H9 (cell line): ENCODE data around the gene MYRIP. TPM values are rescaled to one million over a fixed set of nuclear protein-coding genes. Genes with fewer than 3 reads are reported as not detected.

Experiments
- DNase-seq: peaks from one replicate; pipeline ENCODE4 v3.0.0-alpha.2; 2017
- H2AFZ ChIP-seq: one replicate; pipeline ENCODE4 v1.6.1; 2013; ENCODE audit warnings: mild to moderate bottlenecking, low read length, control low read depth, moderate library complexity
- H2AK5ac ChIP-seq: 2 replicates; pipeline ENCODE4 v1.6.1; 2013; ENCODE audit warnings: low read length, control low read depth, mixed read lengths; ENCODE audit not compliant: insufficient read length
- H2BK120ac ChIP-seq: one replicate; pipeline ENCODE4 v1.6.1; 2013; ENCODE audit warnings: low read depth, mild to moderate bottlenecking, low read length, control low read depth, inconsistent platforms; ENCODE audit not compliant: poor library complexity, severe bottlenecking
- H2BK12ac ChIP-seq: 2 replicates; pipeline ENCODE4 v1.6.1; 2013; ENCODE audit warnings: low read length, control low read depth, mixed read lengths, low read depth; ENCODE audit not compliant: insufficient read length
- H2BK15ac ChIP-seq: 2 replicates; pipeline ENCODE4 v1.6.1; 2013; ENCODE audit warnings: low read depth, low read length, control low read depth
- H2BK20ac ChIP-seq: one replicate; pipeline ENCODE4 v1.6.1; 2013; ENCODE audit warnings: low read depth, mild to moderate bottlenecking, low read length, control low read depth, inconsistent platforms; ENCODE audit not compliant: poor library complexity, severe bottlenecking
- H2BK5ac ChIP-seq: 2 replicates; pipeline ENCODE4 v1.6.1; 2013; ENCODE audit warnings: low read length, control low read depth, mixed read lengths; ENCODE audit not compliant: insufficient read length
- H3K14ac ChIP-seq: 2 replicates; pipeline ENCODE4 v1.6.1; 2013; ENCODE audit warnings: low read length, control low read depth; ENCODE audit not compliant: insufficient read depth
- H3K18ac ChIP-seq: 2 replicates; pipeline ENCODE4 v1.6.1; 2013; ENCODE audit warnings: low read depth, mild to moderate bottlenecking, mixed read lengths, low read length, control low read depth; ENCODE audit not compliant: insufficient read length
- H3K23ac ChIP-seq: 2 replicates; pipeline ENCODE4 v1.6.1; 2013; ENCODE audit warnings: low read length, control low read depth, mixed read lengths, low read depth; ENCODE audit not compliant: insufficient read length
- H3K23me2 ChIP-seq: 2 replicates; pipeline ENCODE4 v1.6.1; 2013; ENCODE audit warnings: low read depth, mild to moderate bottlenecking, mixed read lengths, low read length, control low read depth; ENCODE audit not compliant: insufficient read length, poor library complexity, severe bottlenecking
- H3K27ac ChIP-seq: 2 replicates; pipeline ENCODE4 v1.5.1; 2013; ENCODE audit warnings: low read length, control low read depth, mixed read lengths, low read depth; ENCODE audit not compliant: insufficient read length
- H3K27me3 ChIP-seq: 2 replicates; pipeline ENCODE4 v1.6.1; 2013; ENCODE audit warnings: low read length, control low read depth, inconsistent platforms; ENCODE audit not compliant: insufficient read depth
- H3K4ac ChIP-seq: 2 replicates; pipeline ENCODE4 v1.6.1; 2013; ENCODE audit warnings: low read depth, mild to moderate bottlenecking, control low read depth, inconsistent platforms, low read length, moderate library complexity
- H3K4me1 ChIP-seq: 2 replicates; pipeline ENCODE4 v1.6.1; 2013; ENCODE audit warnings: low read length, control low read depth, inconsistent platforms; ENCODE audit not compliant: insufficient read depth
- H3K4me2 ChIP-seq: 2 replicates; pipeline ENCODE4 v1.6.1; 2013; ENCODE audit warnings: low read length, control low read depth, mixed read lengths; ENCODE audit not compliant: insufficient read length, insufficient read depth
- H3K56ac ChIP-seq: 2 replicates; pipeline ENCODE4 v1.6.1; 2013; ENCODE audit warnings: low read depth, mild to moderate bottlenecking, mixed read lengths, low read length, control low read depth; ENCODE audit not compliant: insufficient read length
- H3K79me1 ChIP-seq: 2 replicates; pipeline ENCODE4 v1.6.1; 2013; ENCODE audit warnings: low read depth, mild to moderate bottlenecking, moderate library complexity, low read length, control low read depth, inconsistent platforms; ENCODE audit not compliant: insufficient read depth, poor library complexity, severe bottlenecking
- H3K79me2 ChIP-seq: 2 replicates; pipeline ENCODE4 v1.6.1; 2013; ENCODE audit warnings: low read length, control low read depth, inconsistent platforms; ENCODE audit not compliant: insufficient read depth
- H3K9ac ChIP-seq: 2 replicates; pipeline ENCODE4 v1.6.1; 2013; ENCODE audit warnings: low read length, control low read depth, mixed read lengths; ENCODE audit not compliant: insufficient read length; ENCODE audit errors: extremely low read depth
- H3K9me3 ChIP-seq: one replicate; pipeline ENCODE4 v1.6.1; 2013; ENCODE audit warnings: low read depth, low read length, inconsistent platforms; ENCODE audit not compliant: control insufficient read depth
- H3T11ph ChIP-seq: one replicate; pipeline ENCODE4 v1.6.1; 2013; ENCODE audit warnings: mild to moderate bottlenecking, low read length, control low read depth, inconsistent platforms
- H4K20me1 ChIP-seq: one replicate; pipeline ENCODE4 v1.6.1; 2013; ENCODE audit not compliant: control insufficient read depth, insufficient read length, insufficient read depth
- H4K5ac ChIP-seq: 2 replicates; pipeline ENCODE4 v1.6.1; 2013; ENCODE audit warnings: low read depth, mild to moderate bottlenecking, mixed read lengths, low read length, control low read depth; ENCODE audit not compliant: insufficient read length
- H4K8ac ChIP-seq: replicated peaks from 2 replicates; pipeline ENCODE4 v1.6.1; 2013; ENCODE audit warnings: low read length, control low read depth, mixed read lengths, low read depth; ENCODE audit not compliant: insufficient read length
- H4K91ac ChIP-seq: 2 replicates; pipeline ENCODE4 v1.6.1; 2013; ENCODE audit warnings: low read depth, mild to moderate bottlenecking, moderate library complexity, mixed read lengths, low read length, control low read depth; ENCODE audit not compliant: insufficient read length
- H3K27ac Mint-ChIP-seq, 3 experiments: 2 replicates in 2 of 3; 3 replicates in 1 of 3; pipeline ENCODE4 v1.8.0; 2020 to 2021; ENCODE audit warnings: mixed read lengths in 3 of 3, mild to moderate bottlenecking in 1 of 3, moderate library complexity in 1 of 3
- H3K27me3 Mint-ChIP-seq: 2 replicates; pipeline ENCODE4 v1.8.0; 2021; ENCODE audit warnings: low read depth, mild to moderate bottlenecking, moderate library complexity, mixed read lengths
- H3K36me3 Mint-ChIP-seq, 3 experiments: 2 replicates in 2 of 3; 3 replicates in 1 of 3; pipeline ENCODE4 v1.8.0; 2020 to 2021; ENCODE audit warnings: low read depth in 3 of 3, mixed read lengths in 3 of 3; ENCODE audit not compliant: insufficient read depth in 1 of 3
- H3K4me1 Mint-ChIP-seq, 2 experiments: 2 replicates each; pipeline ENCODE4 v1.8.0; 2020; ENCODE audit warnings: mixed read lengths in 2 of 2
- H3K4me3 Mint-ChIP-seq, 2 experiments: 2 replicates in 1 of 2; 3 replicates in 1 of 2; pipeline ENCODE4 v1.8.0; 2020 to 2021; ENCODE audit warnings: mild to moderate bottlenecking in 2 of 2, mixed read lengths in 2 of 2, moderate library complexity in 1 of 2
- H3K9me3 Mint-ChIP-seq, 2 experiments: 2 replicates in 1 of 2; 3 replicates in 1 of 2; pipeline ENCODE4 v1.8.0; 2020; ENCODE audit warnings: mild to moderate bottlenecking in 2 of 2, mixed read lengths in 2 of 2, moderate library complexity in 1 of 2
- WGBS: extraction: QIAGEN DNeasy Blood & Tissue Kit; methylation state at CpG from one replicate; pipeline ENCODE4 v1.1.7; 2013; ENCODE audit warnings: missing lambda C conversion rate, low lambda C conversion rate, mixed read lengths; ENCODE audit not compliant: insufficient read length; ENCODE audit errors: extremely low coverage; 5-methylcytosine and 5-hydroxymethylcytosine counted together
- total RNA-seq: library from RNA; stranded (reverse); gene quantifications from 2 replicates; pipeline ENCODE4 v1.2.1, GENCODE V29; 2021
- TF ChIP-seq, protein P1 (sequence below): fragments of 200-600 bp; sonication (generic); conservative IDR thresholded peaks from 3 replicates; pipeline ENCODE4 v1.8.0; 2021; ENCODE audit warnings: antibody characterized with exemption, mild to moderate bottlenecking

The MYRIP gene
- total RNA-seq, 1 experiment from 2014 or later = 1.8 TPM

DNA sequence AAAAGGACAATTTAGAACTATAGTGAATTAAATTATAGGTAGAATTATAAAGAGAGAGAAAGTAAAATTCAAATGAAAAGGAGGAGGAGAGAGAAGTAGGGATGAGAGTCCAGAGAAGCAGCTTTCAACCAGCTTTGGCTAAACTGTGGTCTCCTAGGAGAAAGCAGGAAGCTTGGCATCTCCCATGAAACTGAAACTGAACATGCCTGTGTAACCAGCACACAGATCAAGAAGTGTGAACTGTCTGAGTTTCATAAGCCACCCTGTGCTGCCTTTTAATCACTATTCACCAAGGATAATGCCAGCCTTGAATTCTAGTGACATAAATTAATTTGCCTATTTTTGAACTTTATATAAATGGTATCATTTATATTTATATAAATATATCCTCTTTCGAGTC is 128.5 kb downstream of the MYRIP start:
- DNase-seq = no peak
- no peak overlapping the region for H2AFZ ChIP-seq
- no peak overlapping the region for H3K18ac ChIP-seq
- no peak overlapping the region for H2AK5ac ChIP-seq
- no peak overlapping the region for H2BK20ac ChIP-seq
- H4K91ac ChIP-seq = no peak overlapping the region
- H3K14ac ChIP-seq = no peak overlapping the region
- H3K23ac ChIP-seq = no peak overlapping the region
- H3K27me3 ChIP-seq = no peaks in the 10 kb centered on the region
- no peak overlapping the region for H3K4me3 Mint-ChIP-seq
- no peaks in the 10 kb centered on the region for H4K20me1 ChIP-seq
- no peak overlapping the region for H2BK12ac ChIP-seq
- H4K8ac ChIP-seq = no peak overlapping the region
- H3K27me3 Mint-ChIP-seq = no peaks in the 10 kb centered on the region
- no peak overlapping the region for H3K56ac ChIP-seq
- TF ChIP-seq, protein P1, sequence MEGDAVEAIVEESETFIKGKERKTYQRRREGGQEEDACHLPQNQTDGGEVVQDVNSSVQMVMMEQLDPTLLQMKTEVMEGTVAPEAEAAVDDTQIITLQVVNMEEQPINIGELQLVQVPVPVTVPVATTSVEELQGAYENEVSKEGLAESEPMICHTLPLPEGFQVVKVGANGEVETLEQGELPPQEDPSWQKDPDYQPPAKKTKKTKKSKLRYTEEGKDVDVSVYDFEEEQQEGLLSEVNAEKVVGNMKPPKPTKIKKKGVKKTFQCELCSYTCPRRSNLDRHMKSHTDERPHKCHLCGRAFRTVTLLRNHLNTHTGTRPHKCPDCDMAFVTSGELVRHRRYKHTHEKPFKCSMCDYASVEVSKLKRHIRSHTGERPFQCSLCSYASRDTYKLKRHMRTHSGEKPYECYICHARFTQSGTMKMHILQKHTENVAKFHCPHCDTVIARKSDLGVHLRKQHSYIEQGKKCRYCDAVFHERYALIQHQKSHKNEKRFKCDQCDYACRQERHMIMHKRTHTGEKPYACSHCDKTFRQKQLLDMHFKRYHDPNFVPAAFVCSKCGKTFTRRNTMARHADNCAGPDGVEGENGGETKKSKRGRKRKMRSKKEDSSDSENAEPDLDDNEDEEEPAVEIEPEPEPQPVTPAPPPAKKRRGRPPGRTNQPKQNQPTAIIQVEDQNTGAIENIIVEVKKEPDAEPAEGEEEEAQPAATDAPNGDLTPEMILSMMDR = no peak
- H3K79me2 ChIP-seq = no peaks in the 10 kb centered on the region
- no peak overlapping the region for H4K5ac ChIP-seq
- no peak overlapping the region for H3K9ac ChIP-seq
- H3K27ac Mint-ChIP-seq = no peak overlapping the region
- no peaks in the 10 kb centered on the region for H3K9me3 Mint-ChIP-seq
- no peak overlapping the region for H2BK5ac ChIP-seq
- H3K27ac ChIP-seq = no peak overlapping the region
- no peaks in the 10 kb centered on the region for H3K36me3 Mint-ChIP-seq
- peaks cover 0 to 12% of the 10 kb centered on the region in 2 experiments; a peak in 2 of 4 replicates for H3K4me1 Mint-ChIP-seq
- H3K4ac ChIP-seq = no peak overlapping the region
- no peak overlapping the region for H2BK15ac ChIP-seq
- no peak overlapping the region for H2BK120ac ChIP-seq
- peaks cover 2% of the 10 kb centered on the region for H3K4me1 ChIP-seq
- H3K23me2 ChIP-seq = no peaks in the 10 kb centered on the region
- no peak overlapping the region for H3T11ph ChIP-seq
- no peaks in the 10 kb centered on the region for H3K9me3 ChIP-seq
- no CpG with 5 or more reads among the region's 1 CpG for WGBS
- H3K4me2 ChIP-seq = no peak overlapping the region
- no peaks in the 10 kb centered on the region for H3K79me1 ChIP-seq
